K562 (cell line): ENCODE measurements around the gene PGP. TPM values are rescaled to one million over a fixed set of nuclear protein-coding genes. Genes with fewer than 3 reads are reported as not detected.

Source experiments
- COPS2 ChIP-seq: fragments of 450-650 bp; conservative IDR thresholded peaks from 2 replicates; pipeline ENCODE4 v1.6.1; 2016; ENCODE audit warnings: mild to moderate bottlenecking, moderate library complexity
- E2F4 ChIP-seq: sonication (generic); formaldehyde crosslinking; IDR thresholded peaks from 2 replicates; pipeline ENCODE4 v1.8.0; 2022; ENCODE audit warnings: mild to moderate bottlenecking, low read depth, missing genetic modification reagents
- E4F1 ChIP-seq: fragments of 250-450 bp; sonication (Bioruptor Pico); IDR thresholded peaks from 2 replicates; pipeline ENCODE4 v1.5.0; 2021; ENCODE audit warnings: mild to moderate bottlenecking, borderline replicate concordance
- HES1 ChIP-seq: fragments of 450-650 bp; IDR thresholded peaks from 2 replicates; pipeline ENCODE4 v1.6.1; 2016; ENCODE audit warnings: low read depth, mild to moderate bottlenecking, moderate library complexity
- LEF1 ChIP-seq: fragments of 450-650 bp; IDR thresholded peaks from 2 replicates; pipeline ENCODE4 v1.6.1; 2016; ENCODE audit warnings: mild to moderate bottlenecking
- MECOM ChIP-seq: fragments of 250-450 bp; sonication (Bioruptor Pico); IDR thresholded peaks from 2 replicates; pipeline ENCODE4 v1.8.0; 2022; ENCODE audit warnings: inconsistent platforms
- NCOA6 ChIP-seq: fragments of 450-650 bp; IDR thresholded peaks from 2 replicates; pipeline ENCODE4 v1.6.1; 2017; ENCODE audit warnings: mild to moderate bottlenecking
- NEUROD1 ChIP-seq: fragments of 150-350 bp; IDR thresholded peaks from 2 replicates; pipeline ENCODE4 v1.6.1; 2014; ENCODE audit warnings: borderline replicate concordance, low read length, low read depth; ENCODE audit not compliant: partially characterized antibody
- NR2F6 ChIP-seq: fragments of 450-650 bp; formaldehyde crosslinking; IDR thresholded peaks from 2 replicates; pipeline ENCODE4 v1.4.0; 2020; ENCODE audit warnings: mild to moderate bottlenecking
- RBFOX2 ChIP-seq: fragments of 200-400 bp; formaldehyde crosslinking; IDR thresholded peaks from 2 replicates; pipeline ENCODE4 v1.6.1; 2017; ENCODE audit warnings: low read depth, mild to moderate bottlenecking, low read length, moderate library complexity
- TEAD1 ChIP-seq, 2 experiments: fragments of 450-650 bp in 1 of 2; sonication (generic) in 1 of 2; formaldehyde crosslinking; IDR thresholded peaks; 2 replicates each; pipeline versions ENCODE4 v1.4.0 to v1.8.0; 2020 to 2022; ENCODE audit warnings: mild to moderate bottlenecking in 2 of 2, missing genetic modification reagents in 1 of 2
- TEAD4 ChIP-seq, 2 experiments: sonication (generic) in 1 of 2; formaldehyde crosslinking in 1 of 2; IDR thresholded peaks; 2 replicates each; pipeline versions ENCODE4 v1.6.1 to v1.8.0; 2012 to 2022; ENCODE audit warnings: borderline replicate concordance in 1 of 2, inconsistent platforms in 1 of 2, low read length in 1 of 2, mild to moderate bottlenecking in 1 of 2, missing genetic modification reagents in 1 of 2
- THRB ChIP-seq: fragments of 450-650 bp; formaldehyde crosslinking; conservative IDR thresholded peaks from 2 replicates; pipeline ENCODE4 v1.4.0; 2022; ENCODE audit warnings: mild to moderate bottlenecking, missing genetic modification characterization
- ZNF134 ChIP-seq: fragments of 250-450 bp; sonication (Bioruptor Pico); conservative IDR thresholded peaks from 2 replicates; pipeline ENCODE4 v1.4.0; 2020
- ZNF280B ChIP-seq: fragments of 250-450 bp; sonication (Bioruptor Pico); IDR thresholded peaks from 2 replicates; pipeline ENCODE4 v1.5.1; 2021; ENCODE audit warnings: mild to moderate bottlenecking
- ZNF347 ChIP-seq: fragments of 450-650 bp; formaldehyde crosslinking; IDR thresholded peaks from 2 replicates; pipeline ENCODE4 v1.4.0; 2020; ENCODE audit warnings: low read depth, mild to moderate bottlenecking, moderate library complexity
- ZNF431 ChIP-seq: sonication (generic); formaldehyde crosslinking; IDR thresholded peaks from 2 replicates; pipeline ENCODE4 v1.8.0; 2022; ENCODE audit warnings: mild to moderate bottlenecking, missing genetic modification reagents
- polyA plus RNA-seq, 8 experiments: library from polyadenylated mRNA; depleted of rRNA in 4 of 8; stranded (reverse) in 5 of 8; unstranded in 3 of 8; fragments of >200 nt; fragmentation: Nextera tagmentation in 2 of 8; fragmentation: Illumina TruSeq in 1 of 8; extraction: Ambion mirVana in 2 of 8; extraction: Trizol in 1 of 8; gene quantifications; 2 replicates each; pipeline versions ENCODE4 v1.2.1 to v1.2.3, GENCODE V29; 2011 to 2014; ENCODE audit warnings: inconsistent platforms in 1 of 8, missing spikeins in 1 of 8
- total RNA-seq, 7 experiments: library from RNA; depleted of rRNA in 6 of 7; stranded (reverse); fragments of >200 nt in 6 of 7; fragmentation: Illumina TruSeq in 2 of 7; extraction: Trizol in 2 of 7; gene quantifications; 2 replicates each; pipeline versions ENCODE4 v1.2.1 to v1.2.3, GENCODE V29; 2011 to 2021; ENCODE audit warnings: low replicate concordance in 1 of 7

Gene PGP
- total and polyA plus RNA-seq, 9 of the 15 experiments (the other 6 are each of a cell fraction or from before 2014, with no cell fraction given): 1.1 to 57.6 (median 19.6) TPM

GRCh38 chr16:2251296-2252111 lies 36.9 kb upstream of the PGP start, which contains the start of gene ECI1 (continued):
- no peak; a peak in 1 of 4 replicates for TF ChIP-seq TEAD1 (CRISPR knock-in tag; IDR thresholded peaks at IDR 0.05)
- TF ChIP-seq ZNF134 (CRISPR knock-in tag): no peak
- no peak for TF ChIP-seq MECOM (CRISPR knock-in tag)
- TF ChIP-seq ZNF431 (CRISPR knock-in tag): no peak
- TF ChIP-seq NCOA6: no peak
- TF ChIP-seq HES1: no peak
- no peak for TF ChIP-seq LEF1
- no peak for TF ChIP-seq ZNF347 (CRISPR knock-in tag)
- 0 out of 2 replicates have a peak, but pooled peaks have one; percentile 8 for TF ChIP-seq E2F4
- TF ChIP-seq ZNF280B (CRISPR knock-in tag): no peak
- TF ChIP-seq NEUROD1: no peak
- TF ChIP-seq E4F1 (CRISPR knock-in tag): no peak
- peak; percentile 100 for TF ChIP-seq RBFOX2
- TF ChIP-seq COPS2: no peak
- TF ChIP-seq THRB: no peak
- TF ChIP-seq TEAD4 (IDR thresholded peaks at IDR 0.05; ENCODE audit: low read length): no peak
- TF ChIP-seq TEAD4 (CRISPR knock-in tag; IDR thresholded peaks at IDR 0.05; ENCODE audit: borderline replicate concordance): no peak
- TF ChIP-seq NR2F6 (CRISPR knock-in tag): no peak
